GM13976 (cell line): Measurements from ENCODE around the gene STAT5B.

Experiments
- DNase-seq: peaks from one replicate; pipeline ENCODE4 v3.0.0; 2012; ENCODE audit warnings: low spot score
- CTCF ChIP-seq: IDR thresholded peaks from 2 replicates; pipeline ENCODE4 v1.5.1; 2012; ENCODE audit warnings: borderline replicate concordance, mild to moderate bottlenecking; ENCODE audit not compliant: insufficient read depth; ENCODE audit errors: extremely low read depth, missing control alignments, control extremely low read depth
- in situ Hi-C: fragments of 300-500 bp; cut with MboI; formaldehyde crosslinking; loops from one replicate; pipeline ENCODE4 v1.12.0; 2022; ENCODE audit warnings: low sequenced_read_pairs, mixed read lengths, inconsistent platforms; ENCODE audit not compliant: unreplicated experiment

Gene STAT5B

GRCh38 chr17:42311240-42312034 lies 35.2 kb upstream of the STAT5B start:
- DNase-seq = no peak
- in situ Hi-C loops = no loop called here
- TF ChIP-seq CTCF = no peak

- in situ Hi-C loops = no loop called here
- no peak for DNase-seq
- no peak for TF ChIP-seq CTCF
Observed at GRCh38 chr17:42310787-42311215, 34.6 kb upstream of the STAT5B start.

GRCh38 chr17:42309986-42310786 lies 34.0 kb upstream of the STAT5B start:
- TF ChIP-seq CTCF = no peak
- in situ Hi-C loops = no loop called here
- DNase-seq = no peak

- DNase-seq = no peak
- in situ Hi-C loops = no loop called here
- TF ChIP-seq CTCF = no peak
Observed at GRCh38 chr17:42309142-42309541, 33.0 kb upstream of the STAT5B start.

- no peak for TF ChIP-seq CTCF
- in situ Hi-C loops = no loop called here
- no peak for DNase-seq
Observed at GRCh38 chr17:42308446-42308845, 32.3 kb upstream of the STAT5B start.

GRCh38 chr17:42307362-42307927 lies 31.3 kb upstream of the STAT5B start:
- DNase-seq = no peak
- no peak for TF ChIP-seq CTCF
- in situ Hi-C loops = no loop called here
